GM18508 (cell line): ENCODE results near the gene TBR1.

Source experiments
- ATAC-seq: cut with Tn5 transposase; IDR thresholded peaks from one replicate; pipeline ENCODE4 v1.9.1; 2021; ENCODE audit warnings: moderate number of reproducible peaks; ENCODE audit not compliant: insufficient read depth, unreplicated experiment

TBR1 gene

GRCh38 chr2:161426922-161427663 lies 11.0 kb downstream of the TBR1 start:
- no peak for ATAC-seq

GRCh38 chr2:161427664-161428587 lies 11.8 kb downstream of the TBR1 start:
- ATAC-seq, result no peak

- no peak for ATAC-seq
These were observed 14.3 kb downstream of the TBR1 start for GRCh38 chr2:161430386-161430785.

GRCh38 chr2:161432107-161432506 lies 16.0 kb downstream of the TBR1 start:
- ATAC-seq, result no peak

GRCh38 chr2:161434118-161434517 lies 18.0 kb downstream of the TBR1 start:
- no peak for ATAC-seq

GRCh38 chr2:161436411-161436810 lies 20.3 kb downstream of the TBR1 start:
- no peak for ATAC-seq

- no peak for ATAC-seq
These were observed 22.5 kb downstream of the TBR1 start for GRCh38 chr2:161438598-161438997.

- ATAC-seq, result no peak
These were observed 29.0 kb downstream of the TBR1 start for GRCh38 chr2:161445097-161445496.

GRCh38 chr2:161448431-161448830 lies 32.3 kb downstream of the TBR1 start:
- ATAC-seq, result no peak

- ATAC-seq, result no peak
These were observed 55.5 kb downstream of the TBR1 start for GRCh38 chr2:161471631-161472030.

GRCh38 chr2:161474920-161475319 lies 58.8 kb downstream of the TBR1 start:
- no peak for ATAC-seq
